HepG2 (cell line): ENCODE data around the gene LILRB3. TPM values are rescaled to one million over a fixed set of nuclear protein-coding genes. Genes with fewer than 3 reads are reported as not detected.

ENCODE experiments used
- ERF ChIP-seq: IDR thresholded peaks from 2 replicates; pipeline ENCODE4 v1.6.1; 2018; ENCODE audit warnings: missing biosample characterization, missing genetic modification reagents
- ETV5 ChIP-seq: IDR thresholded peaks from 2 replicates; pipeline ENCODE4 v1.6.1; 2018; ENCODE audit warnings: missing biosample characterization, missing genetic modification reagents, inconsistent platforms, borderline replicate concordance
- KDM2A ChIP-seq: sonication (generic); formaldehyde crosslinking; IDR thresholded peaks from 2 replicates; pipeline ENCODE4 v1.4.0; 2020; ENCODE audit warnings: low read depth, missing genetic modification reagents, borderline replicate concordance
- MAF1 ChIP-seq: sonication (generic); formaldehyde crosslinking; IDR thresholded peaks from 2 replicates; pipeline ENCODE4 v1.5.0; 2020; ENCODE audit warnings: missing genetic modification reagents, borderline replicate concordance
- MTA3 ChIP-seq: sonication (generic); formaldehyde crosslinking; IDR thresholded peaks from 2 replicates; pipeline ENCODE4 v1.4.0; 2020; ENCODE audit warnings: missing genetic modification reagents
- MYC ChIP-seq: sonication (generic); formaldehyde crosslinking; IDR thresholded peaks from 2 replicates; pipeline ENCODE4 v1.9.0; 2021; ENCODE audit warnings: missing genetic modification reagents, borderline replicate concordance
- RBFOX2 ChIP-seq: fragments of 200-400 bp; formaldehyde crosslinking; IDR thresholded peaks from 2 replicates; pipeline ENCODE4 v1.6.1; 2017; ENCODE audit warnings: low read depth, mild to moderate bottlenecking, low read length
- RBM22 ChIP-seq: fragments of 200-400 bp; formaldehyde crosslinking; optimal IDR thresholded peaks from 2 replicates; pipeline ENCODE3; 2017; ENCODE audit warnings: mild to moderate bottlenecking, low read length, moderate library complexity
- RFX5 ChIP-seq: IDR thresholded peaks from 2 replicates; pipeline ENCODE4 v1.6.1; 2011; ENCODE audit warnings: low read depth, low read length, improper control_type of control experiment
- RORA ChIP-seq: sonication (generic); formaldehyde crosslinking; IDR thresholded peaks from 2 replicates; pipeline ENCODE4 v1.5.0; 2020; ENCODE audit warnings: mild to moderate bottlenecking, missing genetic modification reagents, moderate library complexity
- ZNF12 ChIP-seq: sonication (generic); formaldehyde crosslinking; IDR thresholded peaks from 2 replicates; pipeline ENCODE4 v1.5.0; 2020; ENCODE audit warnings: missing genetic modification reagents
- ZNF543 ChIP-seq: sonication (generic); formaldehyde crosslinking; IDR thresholded peaks from 2 replicates; pipeline ENCODE4 v1.4.0; 2020; ENCODE audit warnings: mild to moderate bottlenecking, missing genetic modification reagents
- polyA plus RNA-seq, 8 experiments: library from polyadenylated mRNA; depleted of rRNA in 3 of 8; stranded (reverse) in 7 of 8; unstranded in 1 of 8; fragments of >200 nt; fragmentation: Illumina TruSeq in 4 of 8; extraction: Trizol in 4 of 8; gene quantifications; 2 replicates each; pipeline versions ENCODE4 v1.2.1 to v1.2.3, GENCODE V29; 2011 to 2016; ENCODE audit warnings: low read depth in 4 of 8, missing spikeins in 1 of 8, mixed read lengths in 1 of 8; ENCODE audit not compliant: insufficient read depth in 1 of 8
- total RNA-seq, 5 experiments: library from RNA; depleted of rRNA; stranded (reverse); fragments of >200 nt; fragmentation: Illumina TruSeq; extraction: Trizol; gene quantifications; 2 replicates each; pipeline ENCODE4 v1.2.3, GENCODE V29; 2016; ENCODE audit warnings: low read depth in 1 of 5
- TF ChIP-seq, protein P1 (sequence below): sonication (generic); formaldehyde crosslinking; IDR thresholded peaks from 2 replicates; pipeline ENCODE4 v1.4.0; 2020; ENCODE audit warnings: mild to moderate bottlenecking, missing genetic modification reagents
- TF ChIP-seq, protein P2 (sequence below): IDR thresholded peaks from 2 replicates; pipeline ENCODE4 v1.6.1; 2016; ENCODE audit warnings: missing genetic modification reagents, missing compliant biosample characterization
- TF ChIP-seq, protein P3 (sequence below): sonication (generic); formaldehyde crosslinking; IDR thresholded peaks from 2 replicates; pipeline ENCODE4 v1.4.0; 2020; ENCODE audit warnings: missing genetic modification reagents
- TF ChIP-seq, protein P4 (sequence below): fragments of 450-650 bp; IDR thresholded peaks from 2 replicates; pipeline ENCODE4 v1.6.1; 2017
- TF ChIP-seq, protein P5 (sequence below): sonication (generic); formaldehyde crosslinking; IDR thresholded peaks from 2 replicates; pipeline ENCODE4 v1.4.0; 2020; ENCODE audit warnings: mild to moderate bottlenecking, missing genetic modification reagents

The LILRB3 gene
- total and polyA plus RNA-seq, 2 of the 13 experiments (the other 11 are each of a cell fraction or from before 2014, with no cell fraction given), result 0.22 TPM; not detected in 1

GRCh38 chr19:54189735-54190502 lies 32.9 kb downstream of the LILRB3 start (continued):
- TF ChIP-seq RFX5 (peak; percentile 89), RORA (CRISPR knock-in tag) (no peak), MAF1 (no peak), RBFOX2 (no peak; the same call in 1 of the 2 replicates), ETV5 (CRISPR knock-in tag) (peak; percentile 64; the same call in 1 of the 2 replicates), MTA3 (CRISPR knock-in tag) (no peak), ZNF543 (peak; percentile 3; the same call in 1 of the 2 replicates), RBM22 (no peak), KDM2A (CRISPR knock-in tag) (peak; percentile 16; the same call in 1 of the 2 replicates), ERF (CRISPR knock-in tag) (peak; percentile 55; the same call in 1 of the 2 replicates), MYC (CRISPR knock-in tag) (peak; percentile 96), ZNF12 (CRISPR knock-in tag) (no peak)
- TF ChIP-seq, protein P1, sequence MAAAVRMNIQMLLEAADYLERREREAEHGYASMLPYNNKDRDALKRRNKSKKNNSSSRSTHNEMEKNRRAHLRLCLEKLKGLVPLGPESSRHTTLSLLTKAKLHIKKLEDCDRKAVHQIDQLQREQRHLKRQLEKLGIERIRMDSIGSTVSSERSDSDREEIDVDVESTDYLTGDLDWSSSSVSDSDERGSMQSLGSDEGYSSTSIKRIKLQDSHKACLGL, result peak; percentile 60
- TF ChIP-seq, protein P2, sequence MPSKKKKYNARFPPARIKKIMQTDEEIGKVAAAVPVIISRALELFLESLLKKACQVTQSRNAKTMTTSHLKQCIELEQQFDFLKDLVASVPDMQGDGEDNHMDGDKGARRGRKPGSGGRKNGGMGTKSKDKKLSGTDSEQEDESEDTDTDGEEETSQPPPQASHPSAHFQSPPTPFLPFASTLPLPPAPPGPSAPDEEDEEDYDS (CRISPR knock-in tag), result peak; percentile 55
- TF ChIP-seq, protein P3, sequence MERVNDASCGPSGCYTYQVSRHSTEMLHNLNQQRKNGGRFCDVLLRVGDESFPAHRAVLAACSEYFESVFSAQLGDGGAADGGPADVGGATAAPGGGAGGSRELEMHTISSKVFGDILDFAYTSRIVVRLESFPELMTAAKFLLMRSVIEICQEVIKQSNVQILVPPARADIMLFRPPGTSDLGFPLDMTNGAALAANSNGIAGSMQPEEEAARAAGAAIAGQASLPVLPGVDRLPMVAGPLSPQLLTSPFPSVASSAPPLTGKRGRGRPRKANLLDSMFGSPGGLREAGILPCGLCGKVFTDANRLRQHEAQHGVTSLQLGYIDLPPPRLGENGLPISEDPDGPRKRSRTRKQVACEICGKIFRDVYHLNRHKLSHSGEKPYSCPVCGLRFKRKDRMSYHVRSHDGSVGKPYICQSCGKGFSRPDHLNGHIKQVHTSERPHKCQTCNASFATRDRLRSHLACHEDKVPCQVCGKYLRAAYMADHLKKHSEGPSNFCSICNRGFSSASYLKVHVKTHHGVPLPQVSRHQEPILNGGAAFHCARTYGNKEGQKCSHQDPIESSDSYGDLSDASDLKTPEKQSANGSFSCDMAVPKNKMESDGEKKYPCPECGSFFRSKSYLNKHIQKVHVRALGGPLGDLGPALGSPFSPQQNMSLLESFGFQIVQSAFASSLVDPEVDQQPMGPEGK (CRISPR knock-in tag), result peak; percentile 97
- TF ChIP-seq, protein P4, sequence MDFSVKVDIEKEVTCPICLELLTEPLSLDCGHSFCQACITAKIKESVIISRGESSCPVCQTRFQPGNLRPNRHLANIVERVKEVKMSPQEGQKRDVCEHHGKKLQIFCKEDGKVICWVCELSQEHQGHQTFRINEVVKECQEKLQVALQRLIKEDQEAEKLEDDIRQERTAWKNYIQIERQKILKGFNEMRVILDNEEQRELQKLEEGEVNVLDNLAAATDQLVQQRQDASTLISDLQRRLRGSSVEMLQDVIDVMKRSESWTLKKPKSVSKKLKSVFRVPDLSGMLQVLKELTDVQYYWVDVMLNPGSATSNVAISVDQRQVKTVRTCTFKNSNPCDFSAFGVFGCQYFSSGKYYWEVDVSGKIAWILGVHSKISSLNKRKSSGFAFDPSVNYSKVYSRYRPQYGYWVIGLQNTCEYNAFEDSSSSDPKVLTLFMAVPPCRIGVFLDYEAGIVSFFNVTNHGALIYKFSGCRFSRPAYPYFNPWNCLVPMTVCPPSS, result no peak
- TF ChIP-seq, protein P5, sequence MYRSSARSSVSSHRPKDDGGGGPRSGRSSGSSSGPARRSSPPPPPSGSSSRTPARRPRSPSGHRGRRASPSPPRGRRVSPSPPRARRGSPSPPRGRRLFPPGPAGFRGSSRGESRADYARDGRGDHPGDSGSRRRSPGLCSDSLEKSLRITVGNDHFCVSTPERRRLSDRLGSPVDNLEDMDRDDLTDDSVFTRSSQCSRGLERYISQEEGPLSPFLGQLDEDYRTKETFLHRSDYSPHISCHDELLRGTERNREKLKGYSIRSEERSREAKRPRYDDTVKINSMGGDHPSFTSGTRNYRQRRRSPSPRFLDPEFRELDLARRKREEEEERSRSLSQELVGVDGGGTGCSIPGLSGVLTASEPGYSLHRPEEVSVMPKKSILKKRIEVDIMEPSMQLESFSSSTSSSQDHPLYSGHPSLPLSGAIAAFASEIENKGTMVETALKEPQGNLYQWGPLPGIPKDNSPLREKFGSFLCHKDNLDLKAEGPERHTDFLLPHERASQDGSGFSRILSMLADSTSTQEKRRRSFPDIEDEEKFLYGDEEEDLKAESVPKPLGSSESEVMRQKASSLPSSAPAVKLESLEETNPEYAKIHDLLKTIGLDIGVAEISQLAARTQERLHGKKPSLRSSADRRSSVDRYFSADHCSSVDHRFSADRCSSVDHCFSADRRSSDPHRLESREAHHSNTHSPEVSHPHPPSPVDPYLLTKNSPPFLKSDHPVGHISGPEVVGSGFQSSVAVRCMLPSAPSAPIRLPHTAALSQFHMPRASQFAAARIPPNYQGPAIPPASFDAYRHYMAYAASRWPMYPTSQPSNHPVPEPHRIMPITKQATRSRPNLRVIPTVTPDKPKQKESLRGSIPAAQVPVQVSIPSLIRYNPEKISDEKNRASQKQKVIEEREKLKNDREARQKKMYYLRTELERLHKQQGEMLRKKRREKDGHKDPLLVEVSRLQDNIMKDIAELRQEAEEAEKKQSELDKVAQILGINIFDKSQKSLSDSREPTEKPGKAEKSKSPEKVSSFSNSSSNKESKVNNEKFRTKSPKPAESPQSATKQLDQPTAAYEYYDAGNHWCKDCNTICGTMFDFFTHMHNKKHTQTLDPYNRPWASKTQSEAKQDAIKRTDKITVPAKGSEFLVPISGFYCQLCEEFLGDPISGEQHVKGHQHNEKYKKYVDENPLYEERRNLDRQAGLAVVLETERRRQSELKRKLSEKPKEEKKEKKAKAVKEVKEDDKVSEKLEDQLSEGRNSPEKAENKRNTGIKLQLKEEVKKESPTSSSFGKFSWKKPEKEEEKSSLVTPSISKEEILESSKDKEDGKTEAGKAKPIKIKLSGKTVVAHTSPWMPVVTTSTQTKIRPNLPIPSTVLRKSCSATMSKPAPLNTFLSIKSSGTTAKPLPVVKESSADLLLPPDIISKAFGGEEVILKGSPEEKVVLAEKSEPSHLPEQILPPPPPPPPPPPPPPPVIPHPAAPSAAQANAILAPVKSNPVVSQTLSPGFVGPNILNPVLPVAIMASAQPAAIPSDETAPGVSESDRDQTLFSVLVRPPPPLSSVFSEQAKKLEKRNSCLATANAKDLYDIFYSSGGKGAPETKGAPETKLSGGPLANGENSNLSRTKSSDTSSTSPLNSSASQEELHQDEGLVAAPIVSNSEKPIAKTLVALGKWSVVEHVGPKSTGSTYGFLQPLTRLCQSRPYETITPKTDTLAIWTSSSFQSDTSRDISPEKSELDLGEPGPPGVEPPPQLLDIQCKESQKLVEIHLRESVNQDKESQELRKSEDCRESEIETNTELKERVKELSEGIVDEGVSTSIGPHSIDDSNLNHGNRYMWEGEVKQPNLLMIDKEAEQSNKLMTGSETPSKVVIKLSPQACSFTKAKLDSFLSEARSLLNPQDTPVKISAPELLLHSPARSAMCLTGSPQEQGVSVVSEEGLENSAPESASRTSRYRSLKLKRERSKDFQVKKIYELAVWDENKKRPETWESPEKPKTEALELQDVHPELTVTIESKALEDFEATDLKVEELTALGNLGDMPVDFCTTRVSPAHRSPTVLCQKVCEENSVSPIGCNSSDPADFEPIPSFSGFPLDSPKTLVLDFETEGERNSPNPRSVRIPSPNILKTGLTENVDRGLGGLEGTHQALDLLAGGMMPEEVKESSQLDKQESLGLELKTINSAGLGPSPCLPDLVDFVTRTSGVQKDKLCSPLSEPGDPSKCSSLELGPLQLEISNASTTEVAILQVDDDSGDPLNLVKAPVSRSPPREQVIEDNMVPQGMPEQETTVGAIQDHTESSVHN (CRISPR knock-in tag), result no peak
